SK-N-SH treated with all-trans-retinoic acid at 6 μM for 48 hours (cell line): ENCODE data around the gene C9orf57.

Experiments used
- ATAC-seq: fragments of 200-7000 bp; cut with Tn5 transposase; 3 replicates; pipeline ENCODE4 v1.9.1; 2020; ENCODE audit warnings: mild to moderate bottlenecking, moderate library complexity
- ARNTL ChIP-seq: fragments of 450-650 bp; formaldehyde crosslinking; IDR thresholded peaks from 2 replicates; pipeline ENCODE4 v1.5.0; 2020; ENCODE audit warnings: low read depth, mild to moderate bottlenecking, moderate library complexity, borderline replicate concordance
- BACH2 ChIP-seq: fragments of 250-450 bp; sonication (Bioruptor Pico); IDR thresholded peaks from 2 replicates; pipeline ENCODE4 v1.9.0; 2021; ENCODE audit warnings: mild to moderate bottlenecking, borderline replicate concordance
- CREB5 ChIP-seq: fragments of 250-450 bp; sonication (Bioruptor Pico); IDR thresholded peaks from 2 replicates; pipeline ENCODE4 v1.5.1; 2020; ENCODE audit warnings: low read depth, mild to moderate bottlenecking, moderate library complexity
- CSDC2 ChIP-seq: fragments of 250-450 bp; sonication (Bioruptor Pico); IDR thresholded peaks from 2 replicates; pipeline ENCODE4 v1.5.0; 2020; ENCODE audit warnings: mild to moderate bottlenecking, moderate library complexity
- CSRNP3 ChIP-seq: fragments of 250-450 bp; sonication (Bioruptor Pico); IDR thresholded peaks from 2 replicates; pipeline ENCODE4 v1.5.1; 2021; ENCODE audit warnings: mild to moderate bottlenecking, moderate library complexity
- ESRRG ChIP-seq: fragments of 250-450 bp; sonication (Bioruptor Pico); IDR thresholded peaks from 2 replicates; pipeline ENCODE4 v1.6.1; 2021; ENCODE audit warnings: mild to moderate bottlenecking
- GLIS3 ChIP-seq: fragments of 250-450 bp; sonication (Bioruptor Pico); IDR thresholded peaks from 2 replicates; pipeline ENCODE4 v1.5.0; 2020; ENCODE audit warnings: mild to moderate bottlenecking, moderate library complexity
- ISL1 ChIP-seq: fragments of 250-450 bp; sonication (Bioruptor Pico); IDR thresholded peaks from 2 replicates; pipeline ENCODE4 v2.1.2; 2022; ENCODE audit warnings: mild to moderate bottlenecking, moderate library complexity
- POU6F1 ChIP-seq: fragments of 250-450 bp; sonication (Bioruptor Pico); IDR thresholded peaks from 2 replicates; pipeline ENCODE4 v1.8.0; 2021; ENCODE audit warnings: low read depth, mild to moderate bottlenecking, moderate library complexity, borderline replicate concordance
- PPARA ChIP-seq: fragments of 250-450 bp; sonication (Bioruptor Pico); IDR thresholded peaks from 2 replicates; pipeline ENCODE4 v1.5.0; 2020; ENCODE audit warnings: mild to moderate bottlenecking, borderline replicate concordance
- TCF4 ChIP-seq: fragments of 250-450 bp; sonication (Bioruptor Pico); IDR thresholded peaks from 2 replicates; pipeline ENCODE4 v1.8.0; 2021; ENCODE audit warnings: mild to moderate bottlenecking, moderate library complexity, borderline replicate concordance
- TOX ChIP-seq: fragments of 250-450 bp; sonication (Bioruptor Pico); IDR thresholded peaks from 2 replicates; pipeline ENCODE4 v1.8.0; 2021; ENCODE audit warnings: mild to moderate bottlenecking, moderate library complexity, borderline replicate concordance
- TSHZ2 ChIP-seq: fragments of 250-450 bp; sonication (Bioruptor Pico); IDR thresholded peaks from 2 replicates; pipeline ENCODE4 v1.5.0; 2020; ENCODE audit warnings: mild to moderate bottlenecking, moderate library complexity
- ZC3H10 ChIP-seq: fragments of 250-450 bp; sonication (Bioruptor Pico); IDR thresholded peaks from 2 replicates; pipeline ENCODE4 v1.5.1; 2021; ENCODE audit warnings: mild to moderate bottlenecking, moderate library complexity
- ZFP3 ChIP-seq: fragments of 250-450 bp; sonication (Bioruptor Pico); IDR thresholded peaks from 2 replicates; pipeline ENCODE4 v1.5.0; 2020; ENCODE audit warnings: mild to moderate bottlenecking, moderate library complexity
- ZFP30 ChIP-seq: fragments of 450-650 bp; formaldehyde crosslinking; IDR thresholded peaks from 2 replicates; pipeline ENCODE4 v1.5.0; 2022; ENCODE audit warnings: mild to moderate bottlenecking, moderate library complexity
- ZNF565 ChIP-seq: fragments of 450-650 bp; formaldehyde crosslinking; conservative IDR thresholded peaks from 2 replicates; pipeline ENCODE4 v1.5.0; 2020; ENCODE audit warnings: low read depth, mild to moderate bottlenecking, moderate library complexity
- ZNF70 ChIP-seq: fragments of 450-650 bp; formaldehyde crosslinking; IDR thresholded peaks from 2 replicates; pipeline ENCODE4 v1.5.0; 2020; ENCODE audit warnings: mild to moderate bottlenecking, moderate library complexity
- ZNF8 ChIP-seq: fragments of 450-650 bp; formaldehyde crosslinking; IDR thresholded peaks from 2 replicates; pipeline ENCODE4 v1.5.0; 2020; ENCODE audit warnings: mild to moderate bottlenecking, moderate library complexity

C9orf57 gene

GRCh38 chr9:72044095-72044494 lies 16.3 kb downstream of the C9orf57 start:
- TF ChIP-seq CSDC2 (CRISPR knock-in tag): no peak
- no peak for TF ChIP-seq ZC3H10 (CRISPR knock-in tag)
- TF ChIP-seq ZFP3 (CRISPR knock-in tag): no peak
- no peak for TF ChIP-seq PPARA (CRISPR knock-in tag)
- no peak for TF ChIP-seq TCF4 (CRISPR knock-in tag)
- no peak for TF ChIP-seq ARNTL (CRISPR knock-in tag)
- no peak for TF ChIP-seq ZFP30 (CRISPR knock-in tag)
- no peak for ATAC-seq

GRCh38 chr9:72043576-72043975 lies 16.8 kb downstream of the C9orf57 start:
- TF ChIP-seq TCF4 (CRISPR knock-in tag): no peak
- no peak for TF ChIP-seq BACH2 (CRISPR knock-in tag)
- no peak for TF ChIP-seq ZNF70 (CRISPR knock-in tag)
- TF ChIP-seq ARNTL (CRISPR knock-in tag): no peak
- TF ChIP-seq ZNF8: no peak
- TF ChIP-seq CREB5 (CRISPR knock-in tag): no peak
- TF ChIP-seq POU6F1 (CRISPR knock-in tag): no peak
- TF ChIP-seq ZNF565 (CRISPR knock-in tag): no peak
- no peak for ATAC-seq

GRCh38 chr9:72042928-72043327 lies 17.5 kb downstream of the C9orf57 start:
- TF ChIP-seq PPARA (CRISPR knock-in tag): no peak
- TF ChIP-seq CREB5 (CRISPR knock-in tag): no peak
- TF ChIP-seq ZNF8: no peak
- TF ChIP-seq GLIS3 (CRISPR knock-in tag): no peak
- TF ChIP-seq CSRNP3 (CRISPR knock-in tag): no peak
- no peak for TF ChIP-seq ESRRG (CRISPR knock-in tag)
- TF ChIP-seq TOX (CRISPR knock-in tag): no peak
- no peak for TF ChIP-seq ISL1
- no peak for TF ChIP-seq ZFP3 (CRISPR knock-in tag)
- TF ChIP-seq ZNF565 (CRISPR knock-in tag): no peak
- no peak for TF ChIP-seq TSHZ2 (CRISPR knock-in tag)
- no peak for TF ChIP-seq ZC3H10 (CRISPR knock-in tag)
- TF ChIP-seq CSDC2 (CRISPR knock-in tag): no peak
- TF ChIP-seq, all 23 proteins: peak for 0
- no peak for ATAC-seq

- ATAC-seq: no peak
- TF ChIP-seq TCF4 (CRISPR knock-in tag) (no peak), ZNF565 (CRISPR knock-in tag) (no peak), ESRRG (CRISPR knock-in tag) (no peak), BACH2 (CRISPR knock-in tag) (no peak)
Measured at GRCh38 chr9:72041775-72042194, 18.6 kb downstream of the C9orf57 start.
